SK-N-SH (cell line): ENCODE data around the gene PPM1N. TPM values are rescaled to one million over a fixed set of nuclear protein-coding genes. Genes with fewer than 3 reads are reported as not detected.

Experiments used
- CTCF ChIA-PET: fragments of 300-600, 350-600 bp; formaldehyde crosslinking; extraction: SDS; loops from one replicate; lab custom pipeline; 2021; lab: Yijun Ruan, JAX
- POLR2A ChIA-PET: fragments of 350-600 bp; sonication (Branson Sonifier 250); formaldehyde crosslinking; extraction: SDS; loops from one replicate; lab custom pipeline; 2020; ENCODE audit warnings: antibody characterized with exemption, inconsistent platforms; lab: Yijun Ruan, JAX
- DNase-seq: peaks from one replicate; pipeline ENCODE4 v3.0.0; 2012
- H2AFZ ChIP-seq: fragments of 200-600 bp; sonication (generic); 2 replicates; pipeline ENCODE4 v1.8.1; 2016; ENCODE audit warnings: antibody characterized with exemption, mild to moderate bottlenecking, low read depth
- H3F3A ChIP-seq: fragments of 200-600 bp; sonication (generic); replicated peaks from 2 replicates; pipeline ENCODE3; 2016; ENCODE audit warnings: antibody characterized with exemption, mild to moderate bottlenecking; ENCODE audit not compliant: insufficient read depth
- H3K27ac ChIP-seq, 2 experiments: fragments of 200-500 bp in 1 of 2; fragments of 200-600 bp in 1 of 2; sonication (Bioruptor generic) in 1 of 2; sonication (generic), shearing (Covaris generic) in 1 of 2; 2 replicates each; pipeline versions ENCODE4 v1.5.1 to v1.6.1; 2014 to 2016; ENCODE audit warnings: low read depth in 2 of 2, inconsistent platforms in 1 of 2, low read length in 1 of 2, mild to moderate bottlenecking in 1 of 2, mixed read lengths in 1 of 2
- H3K27me3 ChIP-seq: fragments of 200-600 bp; sonication (generic), shearing (Covaris generic); 2 replicates; pipeline ENCODE4 v1.6.1; 2016; ENCODE audit warnings: mixed run types; ENCODE audit not compliant: insufficient read depth
- H3K36me3 ChIP-seq, 2 experiments: fragments of 200-500 bp in 1 of 2; fragments of 200-600 bp in 1 of 2; sonication (Bioruptor generic) in 1 of 2; sonication (generic) in 1 of 2; replicated peaks in 1 of 2; 2 replicates each; pipeline versions ENCODE3 to v1.5.1; 2014 to 2016; ENCODE audit warnings: low read length in 1 of 2, mild to moderate bottlenecking in 1 of 2; ENCODE audit not compliant: insufficient read depth in 2 of 2, control insufficient read depth in 1 of 2
- H3K4me1 ChIP-seq, 2 experiments: fragments of 200-500 bp in 1 of 2; fragments of 200-600 bp in 1 of 2; sonication (Bioruptor generic) in 1 of 2; sonication (generic), shearing (Covaris generic) in 1 of 2; 2 replicates each; pipeline versions ENCODE4 v1.5.1 to v1.6.1; 2014 to 2016; ENCODE audit warnings: low read depth in 1 of 2, low read length in 1 of 2, mixed run types in 1 of 2; ENCODE audit not compliant: insufficient read depth in 2 of 2, control insufficient read depth in 1 of 2
- H3K4me2 ChIP-seq: fragments of 200-600 bp; sonication (generic), shearing (Covaris generic); 2 replicates; pipeline ENCODE4 v1.6.1; 2017; ENCODE audit warnings: mixed run types
- H3K4me3 ChIP-seq, 2 experiments: fragments of 200-500 bp in 1 of 2; fragments of 200-600 bp in 1 of 2; sonication (Bioruptor generic) in 1 of 2; sonication (generic), shearing (Covaris generic) in 1 of 2; 2 replicates each; pipeline versions ENCODE4 v1.5.1 to v1.8.1; 2014 to 2016; ENCODE audit warnings: low read depth in 2 of 2, inconsistent platforms in 1 of 2, low read length in 1 of 2, mild to moderate bottlenecking in 1 of 2, mixed read lengths in 1 of 2, moderate library complexity in 1 of 2
- H3K79me2 ChIP-seq: fragments of 200-600 bp; sonication (generic); 2 replicates; pipeline ENCODE4 v1.8.1; 2017; ENCODE audit warnings: mild to moderate bottlenecking; ENCODE audit not compliant: insufficient read depth
- H3K9ac ChIP-seq: fragments of 200-600 bp; sonication (generic); 2 replicates; pipeline ENCODE4 v1.6.1; 2017; ENCODE audit warnings: mixed run types
- H3K9me2 ChIP-seq: fragments of 200-600 bp; sonication (generic); 2 replicates; pipeline ENCODE4 v1.6.1; 2017; ENCODE audit warnings: mixed run types
- H3K9me3 ChIP-seq: fragments of 200-600 bp; sonication (generic); 2 replicates; pipeline ENCODE4 v1.6.1; 2017; ENCODE audit warnings: mixed run types, mild to moderate bottlenecking, moderate library complexity
- H4K20me1 ChIP-seq: fragments of 200-600 bp; sonication (generic); 2 replicates; pipeline ENCODE4 v1.6.1; 2017; ENCODE audit warnings: mild to moderate bottlenecking, mixed run types; ENCODE audit not compliant: insufficient read depth
- EZH2phosphoT487 ChIP-seq: fragments of 200-600 bp; sonication (generic); IDR thresholded peaks from 2 replicates; pipeline ENCODE4 v1.6.1; 2017; ENCODE audit warnings: low read depth, mixed run types, mild to moderate bottlenecking, antibody characterized with exemption, moderate library complexity, borderline replicate concordance
- FOSL2 ChIP-seq: IDR thresholded peaks from 2 replicates; pipeline ENCODE4 v1.4.0; 2012; ENCODE audit warnings: low read depth, mild to moderate bottlenecking, moderate library complexity, borderline replicate concordance
- GATA2 ChIP-seq: sonication (generic); formaldehyde crosslinking; IDR thresholded peaks from 2 replicates; pipeline ENCODE4 v1.5.0; 2020; ENCODE audit warnings: mild to moderate bottlenecking, missing genetic modification reagents
- JUND ChIP-seq: IDR thresholded peaks from 2 replicates; pipeline ENCODE4 v1.4.0; 2012
- MEF2A ChIP-seq: IDR thresholded peaks from 2 replicates; pipeline ENCODE4 v1.4.0; 2012; ENCODE audit warnings: low read depth, borderline replicate concordance
- MXI1 ChIP-seq: IDR thresholded peaks from 2 replicates; pipeline ENCODE4 v1.6.1; 2012; ENCODE audit warnings: mild to moderate bottlenecking, low read depth, low read length, improper control_type of control experiment
- RAD21 ChIP-seq: IDR thresholded peaks from 2 replicates; pipeline ENCODE4 v1.6.1; 2012; ENCODE audit warnings: mild to moderate bottlenecking, low read length
- RXRA ChIP-seq: IDR thresholded peaks from 2 replicates; pipeline ENCODE4 v1.4.0; 2012; ENCODE audit warnings: low read depth, mild to moderate bottlenecking, borderline replicate concordance
- TAF1 ChIP-seq: IDR thresholded peaks from 2 replicates; pipeline ENCODE4 v1.6.1; 2012; ENCODE audit warnings: low read depth, mild to moderate bottlenecking, low read length, moderate library complexity, borderline replicate concordance
- TCF12 ChIP-seq: IDR thresholded peaks from 2 replicates; pipeline ENCODE4 v1.4.0; 2012
- WGBS: methylation state at CpG from one replicate; pipeline ENCODE4 v1.1.6; 2017; ENCODE audit warnings: low lambda C conversion rate; 5-methylcytosine and 5-hydroxymethylcytosine counted together
- polyA plus RNA-seq, 3 experiments: library from polyadenylated mRNA; depleted of rRNA; stranded (reverse); fragments of >200 nt; gene quantifications; 2 replicates each; pipeline ENCODE4 v1.2.3, GENCODE V29; 2012
- TF ChIP-seq, protein P1 (sequence below): IDR thresholded peaks from 2 replicates; pipeline ENCODE4 v1.6.1; 2012; ENCODE audit warnings: mild to moderate bottlenecking, low read depth, low read length, moderate library complexity
- TF ChIP-seq, protein P2 (sequence below): IDR thresholded peaks from 2 replicates; pipeline ENCODE4; 2012
- TF ChIP-seq, protein P3 (sequence below): IDR thresholded peaks from 2 replicates; pipeline ENCODE4 v1.4.0; 2012; ENCODE audit warnings: low read depth, borderline replicate concordance
- TF ChIP-seq, protein P4 (sequence below): fragments of 200-600 bp; sonication (generic); IDR thresholded peaks from 2 replicates; pipeline ENCODE4 v1.6.1; 2017; ENCODE audit warnings: antibody characterized with exemption, mild to moderate bottlenecking, moderate library complexity

PPM1N gene
- polyA plus RNA-seq, 1 of the 3 experiments (the other 2 are of a cell fraction), result 10.3 TPM

DNA sequence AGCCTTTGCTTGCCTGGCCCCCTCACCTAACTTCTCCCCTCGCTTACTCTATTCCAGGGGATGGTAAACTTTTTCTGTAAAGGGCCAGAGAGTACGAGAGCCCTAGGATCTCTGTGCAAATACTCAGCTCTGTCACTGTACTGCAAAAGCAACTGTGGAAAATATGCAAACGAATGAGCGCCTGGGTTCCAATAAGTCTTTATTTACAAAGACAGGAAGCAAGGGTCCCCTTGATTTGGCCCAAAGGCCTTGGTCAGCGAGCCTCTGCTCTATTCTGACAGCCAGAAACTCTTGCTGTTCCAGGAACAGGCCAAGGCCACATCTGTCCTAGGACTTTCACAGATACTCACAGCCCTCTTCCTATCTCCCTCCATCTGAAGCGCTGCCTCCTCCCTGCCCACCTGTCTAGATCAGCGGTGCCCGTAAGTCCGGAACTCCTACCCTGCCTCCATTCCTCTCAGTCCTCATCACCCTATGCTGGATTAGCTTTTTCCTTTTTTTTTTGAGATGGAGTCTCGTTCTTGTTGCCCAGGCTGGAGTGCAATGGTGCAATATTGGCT lies 49.0 kb downstream of the PPM1N start:
- TF ChIP-seq, protein P1, sequence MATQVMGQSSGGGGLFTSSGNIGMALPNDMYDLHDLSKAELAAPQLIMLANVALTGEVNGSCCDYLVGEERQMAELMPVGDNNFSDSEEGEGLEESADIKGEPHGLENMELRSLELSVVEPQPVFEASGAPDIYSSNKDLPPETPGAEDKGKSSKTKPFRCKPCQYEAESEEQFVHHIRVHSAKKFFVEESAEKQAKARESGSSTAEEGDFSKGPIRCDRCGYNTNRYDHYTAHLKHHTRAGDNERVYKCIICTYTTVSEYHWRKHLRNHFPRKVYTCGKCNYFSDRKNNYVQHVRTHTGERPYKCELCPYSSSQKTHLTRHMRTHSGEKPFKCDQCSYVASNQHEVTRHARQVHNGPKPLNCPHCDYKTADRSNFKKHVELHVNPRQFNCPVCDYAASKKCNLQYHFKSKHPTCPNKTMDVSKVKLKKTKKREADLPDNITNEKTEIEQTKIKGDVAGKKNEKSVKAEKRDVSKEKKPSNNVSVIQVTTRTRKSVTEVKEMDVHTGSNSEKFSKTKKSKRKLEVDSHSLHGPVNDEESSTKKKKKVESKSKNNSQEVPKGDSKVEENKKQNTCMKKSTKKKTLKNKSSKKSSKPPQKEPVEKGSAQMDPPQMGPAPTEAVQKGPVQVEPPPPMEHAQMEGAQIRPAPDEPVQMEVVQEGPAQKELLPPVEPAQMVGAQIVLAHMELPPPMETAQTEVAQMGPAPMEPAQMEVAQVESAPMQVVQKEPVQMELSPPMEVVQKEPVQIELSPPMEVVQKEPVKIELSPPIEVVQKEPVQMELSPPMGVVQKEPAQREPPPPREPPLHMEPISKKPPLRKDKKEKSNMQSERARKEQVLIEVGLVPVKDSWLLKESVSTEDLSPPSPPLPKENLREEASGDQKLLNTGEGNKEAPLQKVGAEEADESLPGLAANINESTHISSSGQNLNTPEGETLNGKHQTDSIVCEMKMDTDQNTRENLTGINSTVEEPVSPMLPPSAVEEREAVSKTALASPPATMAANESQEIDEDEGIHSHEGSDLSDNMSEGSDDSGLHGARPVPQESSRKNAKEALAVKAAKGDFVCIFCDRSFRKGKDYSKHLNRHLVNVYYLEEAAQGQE, result no peak
- no peak for TF ChIP-seq JUND
- TF ChIP-seq, protein P2, sequence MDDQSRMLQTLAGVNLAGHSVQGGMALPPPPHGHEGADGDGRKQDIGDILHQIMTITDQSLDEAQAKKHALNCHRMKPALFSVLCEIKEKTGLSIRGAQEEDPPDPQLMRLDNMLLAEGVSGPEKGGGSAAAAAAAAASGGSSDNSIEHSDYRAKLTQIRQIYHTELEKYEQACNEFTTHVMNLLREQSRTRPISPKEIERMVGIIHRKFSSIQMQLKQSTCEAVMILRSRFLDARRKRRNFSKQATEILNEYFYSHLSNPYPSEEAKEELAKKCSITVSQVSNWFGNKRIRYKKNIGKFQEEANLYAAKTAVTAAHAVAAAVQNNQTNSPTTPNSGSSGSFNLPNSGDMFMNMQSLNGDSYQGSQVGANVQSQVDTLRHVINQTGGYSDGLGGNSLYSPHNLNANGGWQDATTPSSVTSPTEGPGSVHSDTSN, result no peak
- no peak for TF ChIP-seq RXRA
- TF ChIP-seq TCF12, result no peak
- TF ChIP-seq MEF2A, result no peak
- 94% methylated on average over 10 of the region's 10 CpGs for WGBS
- no peaks in the 10 kb centered on the region for H3K79me2 ChIP-seq
- H3K4me3 ChIP-seq, result no peak overlapping the region
- no peaks in the 10 kb centered on the region for H3K9me2 ChIP-seq
- H3F3A ChIP-seq, result peaks cover 2% of the 10 kb centered on the region
- no peak overlapping the region for H3K4me2 ChIP-seq
- no peaks in the 10 kb centered on the region for H3K4me1 ChIP-seq
- ChIA-PET CTCF (interaction anchor here (1.4 kb wide), 1 partner anchor 23 kb away, joined by 3 read pairs; no protein-coding TSS in a partner anchor), POLR2A (no interaction called here)
- H4K20me1 ChIP-seq, result no peaks in the 10 kb centered on the region
- no peaks in the 10 kb centered on the region for H3K27me3 ChIP-seq
- no peak overlapping the region for H3K9ac ChIP-seq
- no peak overlapping the region for H3K27ac ChIP-seq
- H3K9me3 ChIP-seq, result no peaks in the 10 kb centered on the region
- H2AFZ ChIP-seq, result no peak overlapping the region
- no peaks in the 10 kb centered on the region for H3K36me3 ChIP-seq
- no peak for DNase-seq

DNA sequence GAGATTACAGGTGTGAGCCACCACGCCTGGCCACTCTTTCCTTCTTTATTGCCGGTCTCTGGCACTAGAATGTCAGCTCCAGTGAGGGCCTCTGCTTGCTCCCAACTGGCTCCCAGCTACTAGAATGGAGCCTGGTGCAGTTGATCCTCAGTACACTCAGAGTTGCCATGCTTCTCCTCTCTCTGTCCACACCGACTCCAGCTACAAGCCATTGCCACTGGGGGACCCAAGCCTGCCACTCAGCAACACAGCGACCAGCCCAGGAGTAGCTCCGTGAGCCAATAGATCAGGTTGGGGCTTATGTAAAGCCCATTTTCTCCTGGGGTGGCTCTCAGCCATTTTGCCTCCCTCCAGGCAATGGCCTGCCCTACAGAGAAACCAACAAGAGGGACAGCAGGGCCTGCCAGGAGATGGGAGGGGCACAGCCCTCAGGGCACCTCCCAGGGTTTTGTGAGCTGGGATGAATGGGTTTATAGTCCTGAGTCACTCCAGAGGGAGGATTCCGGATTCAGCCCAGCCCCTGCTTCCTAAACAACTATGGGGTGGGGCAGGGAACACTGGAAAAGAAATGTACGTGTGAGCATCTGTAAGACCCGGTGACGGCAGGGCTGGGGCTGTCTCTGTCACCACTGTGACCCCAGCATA lies 49.8 kb downstream of the PPM1N start:
- Histone ChIP-seq H3K4me2 (no peak overlapping the region), H3K9me3 (no peaks in the 10 kb centered on the region), H4K20me1 (no peaks in the 10 kb centered on the region), H3K27ac (no peak overlapping the region), H3K4me3 (no peak overlapping the region), H3K79me2 (no peaks in the 10 kb centered on the region), H3K9me2 (no peaks in the 10 kb centered on the region), H3F3A (peaks cover 2% of the 10 kb centered on the region), H3K9ac (no peak overlapping the region), H3K27me3 (no peaks in the 10 kb centered on the region), H3K36me3 (no peaks in the 10 kb centered on the region), H3K4me1 (no peaks in the 10 kb centered on the region), H2AFZ (no peak overlapping the region)
- WGBS, result 88% methylated on average over 9 of the region's 9 CpGs
- ChIA-PET POLR2A (no interaction called here), CTCF (interaction anchor here (1.4 to 1.5 kb wide), 2 partner anchors 22 to 63 kb away, joined by 3 read pairs; no protein-coding TSS in a partner anchor)
- no peak for DNase-seq
- TF ChIP-seq MEF2A (no peak), JUND (no peak), TAF1 (no peak), EZH2phosphoT487 (no peak), GATA2 (CRISPR knock-in tag) (no peak), MXI1 (no peak), RAD21 (no peak), FOSL2 (no peak)
- TF ChIP-seq, protein P1, result no peak
- TF ChIP-seq, protein P3, sequence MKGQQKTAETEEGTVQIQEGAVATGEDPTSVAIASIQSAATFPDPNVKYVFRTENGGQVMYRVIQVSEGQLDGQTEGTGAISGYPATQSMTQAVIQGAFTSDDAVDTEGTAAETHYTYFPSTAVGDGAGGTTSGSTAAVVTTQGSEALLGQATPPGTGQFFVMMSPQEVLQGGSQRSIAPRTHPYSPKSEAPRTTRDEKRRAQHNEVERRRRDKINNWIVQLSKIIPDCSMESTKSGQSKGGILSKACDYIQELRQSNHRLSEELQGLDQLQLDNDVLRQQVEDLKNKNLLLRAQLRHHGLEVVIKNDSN, result no peak
- TF ChIP-seq, protein P4, sequence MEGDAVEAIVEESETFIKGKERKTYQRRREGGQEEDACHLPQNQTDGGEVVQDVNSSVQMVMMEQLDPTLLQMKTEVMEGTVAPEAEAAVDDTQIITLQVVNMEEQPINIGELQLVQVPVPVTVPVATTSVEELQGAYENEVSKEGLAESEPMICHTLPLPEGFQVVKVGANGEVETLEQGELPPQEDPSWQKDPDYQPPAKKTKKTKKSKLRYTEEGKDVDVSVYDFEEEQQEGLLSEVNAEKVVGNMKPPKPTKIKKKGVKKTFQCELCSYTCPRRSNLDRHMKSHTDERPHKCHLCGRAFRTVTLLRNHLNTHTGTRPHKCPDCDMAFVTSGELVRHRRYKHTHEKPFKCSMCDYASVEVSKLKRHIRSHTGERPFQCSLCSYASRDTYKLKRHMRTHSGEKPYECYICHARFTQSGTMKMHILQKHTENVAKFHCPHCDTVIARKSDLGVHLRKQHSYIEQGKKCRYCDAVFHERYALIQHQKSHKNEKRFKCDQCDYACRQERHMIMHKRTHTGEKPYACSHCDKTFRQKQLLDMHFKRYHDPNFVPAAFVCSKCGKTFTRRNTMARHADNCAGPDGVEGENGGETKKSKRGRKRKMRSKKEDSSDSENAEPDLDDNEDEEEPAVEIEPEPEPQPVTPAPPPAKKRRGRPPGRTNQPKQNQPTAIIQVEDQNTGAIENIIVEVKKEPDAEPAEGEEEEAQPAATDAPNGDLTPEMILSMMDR, result no peak
